Type B pancreatic cell (in vitro differentiated cells): ENCODE results near the gene SPDYE1. TPM values are rescaled to one million over a fixed set of nuclear protein-coding genes. Genes with fewer than 3 reads are reported as not detected.
A peak's percentile ranks its signal among the peaks of the same experiment; 100 is the strongest.
"Not testable (repeated sequence)": the region's sequence is repeated elsewhere in the genome, so short reads cannot be mapped to it uniquely, and the experiment has no call there.

Experiments used
- DNase-seq: peaks from one replicate; pipeline ENCODE4 v3.0.0; 2021; ENCODE audit warnings: mixed read lengths; ENCODE audit not compliant: unreplicated experiment; ENCODE audit errors: extremely low spot score
- H3K27ac Mint-ChIP-seq: 2 replicates; pipeline ENCODE4 v1.8.0; 2021; ENCODE audit warnings: mild to moderate bottlenecking, mixed read lengths
- H3K27me3 Mint-ChIP-seq: 2 replicates; pipeline ENCODE4 v1.8.0; 2021; ENCODE audit warnings: mixed read lengths
- H3K36me3 Mint-ChIP-seq: 2 replicates; pipeline ENCODE4 v1.8.0; 2021; ENCODE audit warnings: mixed read lengths
- H3K4me1 Mint-ChIP-seq: one replicate; pipeline ENCODE4 v1.8.0; 2021; ENCODE audit warnings: mixed read lengths; ENCODE audit not compliant: unreplicated experiment
- H3K4me3 Mint-ChIP-seq: 2 replicates; pipeline ENCODE4 v1.8.0; 2021; ENCODE audit warnings: mild to moderate bottlenecking, mixed read lengths
- H3K9me3 Mint-ChIP-seq: 2 replicates; pipeline ENCODE4 v1.8.0; 2021; ENCODE audit warnings: mixed read lengths
- CTCF ChIP-seq: fragments of 200-600 bp; sonication (generic); conservative IDR thresholded peaks from 2 replicates; pipeline ENCODE4 v1.5.0; 2021; ENCODE audit warnings: antibody characterized with exemption, mild to moderate bottlenecking
- total RNA-seq: library from RNA; stranded (reverse); gene quantifications from 2 replicates; pipeline ENCODE4 v1.2.1, GENCODE V29; 2021; ENCODE audit warnings: low replicate concordance

Gene SPDYE1
- total RNA-seq, 1 donor from 2014 or later, result not detected

DNA sequence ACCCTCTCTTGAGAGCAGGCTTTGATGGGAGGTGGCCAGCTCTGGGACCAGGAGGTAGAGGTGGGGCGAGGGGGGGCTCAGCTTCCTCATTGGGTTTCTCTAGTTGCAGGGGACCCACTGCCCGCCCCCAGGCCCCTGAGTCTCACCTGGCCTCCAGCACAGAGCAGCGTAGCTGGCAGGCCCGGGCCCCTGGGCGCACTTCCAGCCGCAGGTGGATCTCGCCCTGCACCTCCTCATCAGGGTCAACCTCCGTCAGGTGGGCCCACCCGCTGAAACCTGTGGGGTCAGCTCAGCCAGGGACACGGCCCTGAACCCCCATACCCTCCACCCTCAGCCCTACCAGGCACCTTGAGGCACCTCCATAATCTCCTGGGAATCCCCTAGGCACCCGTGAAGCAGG, 28.1 kb upstream of the SPDYE1 start:
- H3K27me3 Mint-ChIP-seq, H3K9me3 Mint-ChIP-seq, H3K4me1 Mint-ChIP-seq, H3K4me3 Mint-ChIP-seq, H3K27ac Mint-ChIP-seq, DNase-seq, H3K36me3 Mint-ChIP-seq: not testable (repeated sequence)

DNA sequence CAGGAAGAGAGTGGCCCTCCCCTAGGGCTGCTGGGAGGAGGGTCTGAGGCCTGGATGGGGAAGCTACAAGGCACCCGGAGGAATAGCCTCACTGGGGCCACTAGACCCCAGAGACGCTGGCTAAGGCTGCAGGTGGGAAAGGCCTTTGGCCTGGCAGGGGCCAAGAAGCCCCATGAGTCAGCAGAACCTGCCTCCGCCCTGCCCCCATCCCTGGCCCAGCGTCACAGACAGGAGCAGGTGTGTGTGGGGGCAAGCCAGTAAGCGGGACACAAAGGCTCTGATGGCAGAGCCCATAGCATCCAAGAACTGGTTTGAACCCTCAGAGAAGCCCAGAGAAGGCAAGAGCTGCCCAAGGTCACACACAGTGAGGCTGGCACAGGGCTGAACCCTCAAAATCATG, 27.0 kb upstream of the SPDYE1 start:
- H3K4me3 Mint-ChIP-seq, result not testable (repeated sequence)

GRCh38 chr7:43974033-43974573, 23.6 kb upstream of the SPDYE1 start:
- not testable (repeated sequence) for H3K9me3 Mint-ChIP-seq, H3K36me3 Mint-ChIP-seq, H3K4me1 Mint-ChIP-seq, H3K27ac Mint-ChIP-seq, H3K4me3 Mint-ChIP-seq, DNase-seq, H3K27me3 Mint-ChIP-seq

More for the DNA sequence above, 27.0 kb upstream of the SPDYE1 start:
- H3K36me3 Mint-ChIP-seq, H3K4me1 Mint-ChIP-seq, H3K9me3 Mint-ChIP-seq, H3K27me3 Mint-ChIP-seq, DNase-seq, H3K27ac Mint-ChIP-seq: not testable (repeated sequence)

GRCh38 chr7:43974725-43975482, 22.8 kb upstream of the SPDYE1 start:
- H3K4me1 Mint-ChIP-seq, H3K4me3 Mint-ChIP-seq, H3K36me3 Mint-ChIP-seq, H3K9me3 Mint-ChIP-seq, H3K27me3 Mint-ChIP-seq, H3K27ac Mint-ChIP-seq, DNase-seq: not testable (repeated sequence)

DNA sequence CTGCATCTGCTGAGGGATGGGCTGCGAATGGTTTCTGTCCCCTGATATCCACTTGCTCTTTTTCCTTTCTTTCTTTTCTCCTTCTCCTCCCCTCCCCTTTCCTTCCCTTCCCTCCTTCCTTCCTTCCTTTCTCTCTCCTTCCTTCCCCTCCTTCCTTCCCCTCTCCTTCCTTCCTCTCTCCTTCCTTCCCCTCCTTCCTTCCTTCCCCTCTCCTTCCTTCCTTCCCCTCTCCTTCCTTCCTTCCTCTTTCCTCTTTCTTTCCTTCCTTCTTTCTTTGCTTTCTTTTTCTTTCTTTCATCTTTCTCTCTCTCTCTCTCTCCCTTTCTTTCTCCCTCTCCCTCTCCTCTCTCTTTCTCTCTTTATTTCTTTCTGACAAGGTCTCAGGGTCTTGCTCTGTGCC, 20.2 kb upstream of the SPDYE1 start:
- Mint-ChIP-seq H3K27me3 (no peaks in the 10 kb centered on the region), H3K9me3 (no peaks in the 10 kb centered on the region), H3K4me1 (no peaks in the 10 kb centered on the region), H3K27ac (no peak overlapping the region), H3K4me3 (no peak overlapping the region), H3K36me3 (no peaks in the 10 kb centered on the region)
- no peak for DNase-seq
- TF ChIP-seq CTCF, result no peak

DNA sequence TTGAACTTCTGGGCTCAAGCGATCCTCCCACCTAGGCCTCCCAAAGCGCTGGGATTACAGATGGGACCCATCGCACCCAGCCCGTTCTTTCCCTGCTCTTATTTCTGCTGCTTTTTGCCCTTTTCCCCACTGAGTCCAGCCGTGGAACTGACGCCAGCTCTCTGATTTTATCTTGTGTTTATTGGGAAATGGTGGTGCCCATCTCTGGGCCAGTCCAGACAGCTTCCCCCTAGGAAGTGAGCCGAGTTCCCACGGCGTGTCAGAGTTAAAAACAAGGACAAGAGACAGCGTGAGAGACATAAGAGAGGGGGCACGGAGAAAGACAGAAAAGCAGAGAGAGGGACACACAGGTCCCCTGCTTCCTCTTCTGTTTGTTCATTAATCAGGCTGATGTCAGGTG, 19.6 kb upstream of the SPDYE1 start:
- not testable (repeated sequence) for H3K9me3 Mint-ChIP-seq, H3K27ac Mint-ChIP-seq, H3K36me3 Mint-ChIP-seq, H3K27me3 Mint-ChIP-seq, H3K4me3 Mint-ChIP-seq, DNase-seq, H3K4me1 Mint-ChIP-seq

- not testable (repeated sequence) for H3K27ac Mint-ChIP-seq, H3K4me3 Mint-ChIP-seq, H3K27me3 Mint-ChIP-seq, H3K4me1 Mint-ChIP-seq, H3K36me3 Mint-ChIP-seq, H3K9me3 Mint-ChIP-seq, DNase-seq
Observed at GRCh38 chr7:43982848-43983247, 14.8 kb upstream of the SPDYE1 start.

DNA sequence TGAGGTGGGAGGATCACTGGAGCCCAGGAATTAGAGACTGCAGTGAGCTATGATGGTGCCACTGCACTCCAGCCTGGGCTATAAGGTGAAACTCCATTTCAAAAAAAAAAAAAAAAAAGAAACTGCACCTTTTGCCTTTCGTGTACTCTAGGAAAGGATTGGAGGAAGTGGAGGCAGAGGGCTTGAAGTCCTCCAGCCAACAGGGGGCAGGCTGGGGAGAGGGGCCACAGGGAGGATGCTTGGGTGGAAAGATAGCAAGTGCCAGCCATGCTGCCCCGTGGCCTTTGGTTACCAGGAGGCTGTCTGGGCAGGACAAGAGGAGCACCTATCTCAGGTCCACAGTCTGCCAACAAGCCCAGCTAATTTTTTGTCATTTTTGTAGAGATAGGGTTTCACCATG, 14.0 kb upstream of the SPDYE1 start:
- not testable (repeated sequence) for H3K4me1 Mint-ChIP-seq, H3K9me3 Mint-ChIP-seq, DNase-seq, H3K27ac Mint-ChIP-seq, H3K27me3 Mint-ChIP-seq, H3K36me3 Mint-ChIP-seq, H3K4me3 Mint-ChIP-seq

DNA sequence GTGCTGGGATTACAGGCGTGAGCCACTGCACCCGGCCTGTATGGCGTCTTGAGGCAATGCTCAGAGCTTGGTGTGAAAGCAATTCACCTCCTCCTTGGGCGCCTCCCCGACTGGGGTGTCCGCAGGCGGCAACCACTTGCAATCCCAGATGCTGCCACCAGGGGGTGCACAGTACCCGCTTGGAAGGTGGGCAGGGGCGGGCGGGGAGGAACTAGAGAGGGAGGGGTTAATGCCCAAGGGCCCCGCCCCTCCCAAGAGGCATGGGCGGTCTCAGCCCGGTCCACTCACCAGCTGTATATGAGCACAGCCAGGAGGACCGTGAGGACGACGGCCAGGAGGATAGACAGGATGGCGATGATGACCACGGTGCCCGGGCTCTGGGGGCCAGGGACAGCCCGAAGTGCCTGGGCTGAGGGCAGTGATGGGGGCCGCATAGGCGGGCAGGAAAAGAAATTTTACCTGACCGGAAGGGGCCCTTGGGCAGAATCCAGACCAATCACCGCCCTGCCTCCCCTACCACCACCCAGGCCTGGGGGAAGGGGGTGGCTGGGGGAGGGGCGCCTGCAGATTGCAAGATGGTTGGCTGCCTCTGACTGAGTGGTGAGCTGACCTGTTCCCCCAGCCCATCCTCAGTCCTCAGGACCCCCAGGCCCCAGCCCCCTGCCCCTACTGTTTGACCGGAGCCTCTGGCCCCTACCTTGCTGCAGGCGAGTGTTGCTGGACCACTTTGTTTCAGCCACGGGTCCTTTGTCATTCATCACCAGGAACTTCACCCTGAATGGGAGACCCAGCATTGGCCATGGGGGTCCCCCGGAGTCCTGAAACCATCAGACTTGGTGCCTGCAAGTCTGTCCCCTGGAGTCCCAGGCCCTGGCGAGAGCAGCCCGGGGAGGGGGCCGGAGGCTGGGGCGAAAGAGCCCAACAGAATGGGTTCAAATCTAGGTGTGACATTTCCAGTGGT, 11.5 kb upstream of the SPDYE1 start:
- H3K9me3 Mint-ChIP-seq, H3K27ac Mint-ChIP-seq, H3K36me3 Mint-ChIP-seq, H3K27me3 Mint-ChIP-seq, H3K4me1 Mint-ChIP-seq: not testable (repeated sequence)
- TF ChIP-seq CTCF, result peak; percentile 80
- peak; percentile 81 for DNase-seq
- H3K4me3 Mint-ChIP-seq, result peak overlapping the region; percentile 78

DNA sequence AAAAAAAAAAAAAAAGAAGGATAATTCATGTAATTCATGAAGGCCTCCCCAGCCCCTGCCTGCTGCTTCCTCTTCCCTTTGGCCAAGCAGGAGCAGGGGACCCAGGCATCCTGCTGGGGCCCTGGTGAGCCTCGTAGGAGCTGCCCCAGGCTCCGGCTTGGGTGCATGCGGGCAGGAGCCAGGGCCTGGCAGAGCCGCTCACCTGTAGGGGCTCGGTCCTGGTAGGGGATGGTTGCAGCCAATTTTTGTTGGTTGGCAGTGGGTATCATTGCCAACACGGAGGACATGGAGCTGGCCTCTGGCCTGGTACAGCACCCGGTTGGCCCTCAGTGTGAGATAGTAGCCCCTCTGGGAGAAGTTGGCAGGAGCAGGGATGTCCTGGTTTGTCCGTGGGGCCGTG, 10.2 kb upstream of the SPDYE1 start:
- not testable (repeated sequence) for H3K36me3 Mint-ChIP-seq, H3K27ac Mint-ChIP-seq, DNase-seq, H3K27me3 Mint-ChIP-seq, H3K4me3 Mint-ChIP-seq, H3K9me3 Mint-ChIP-seq, H3K4me1 Mint-ChIP-seq

- H3K27ac Mint-ChIP-seq, H3K9me3 Mint-ChIP-seq, H3K36me3 Mint-ChIP-seq, DNase-seq, H3K27me3 Mint-ChIP-seq, H3K4me1 Mint-ChIP-seq, H3K4me3 Mint-ChIP-seq: not testable (repeated sequence)
Observed at GRCh38 chr7:43990011-43990585, 7.6 kb upstream of the SPDYE1 start.
